ENCODE results near the gene TSPOAP1.

The TSPOAP1 gene

DNA sequence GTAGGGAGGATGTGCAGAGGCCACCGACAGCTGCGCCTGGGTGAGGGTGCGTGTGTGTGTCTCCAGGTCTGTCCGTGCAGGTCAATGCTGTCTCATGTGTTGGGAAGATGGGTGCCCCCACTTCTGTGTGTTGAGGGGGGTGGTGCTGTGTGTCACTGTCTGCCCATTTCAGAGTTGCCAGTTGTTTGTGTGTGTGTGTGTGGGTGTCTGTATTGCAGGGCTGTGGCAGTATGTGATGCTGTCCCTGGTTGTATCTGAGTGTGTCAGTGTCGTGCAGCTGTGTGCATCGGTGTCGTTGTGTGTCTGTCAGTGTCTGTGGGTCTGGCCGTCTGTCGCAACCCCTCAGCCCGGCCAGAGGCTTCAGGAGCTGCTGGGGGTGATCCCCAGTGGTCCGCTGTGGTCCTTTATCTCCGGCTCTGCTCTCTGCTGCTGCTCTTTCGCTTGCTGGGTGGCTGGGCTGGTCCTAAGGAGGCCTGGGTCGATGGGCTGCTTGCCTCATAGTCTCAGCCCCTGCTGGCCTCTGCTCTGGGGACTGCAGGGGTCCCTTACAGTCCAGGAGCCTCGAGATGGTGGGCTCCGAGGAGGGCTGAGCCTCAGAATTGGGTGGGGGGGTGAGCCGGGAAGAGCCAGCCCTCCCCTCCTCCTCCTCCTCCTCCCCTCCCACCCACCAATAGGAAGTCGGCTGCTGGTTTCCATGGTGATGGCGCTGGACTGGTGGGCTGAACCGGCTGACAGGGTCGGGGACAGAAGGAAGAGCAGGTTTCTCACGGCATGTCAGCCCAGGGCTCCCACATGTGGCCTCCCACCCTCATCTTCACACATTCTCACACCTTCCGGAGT is at the start of gene TSPOAP1:
Gene TSPOAP1, minus strand, starts transcription at position 601 of the 840 bp plus-strand sequence. CDS start 875 bp downstream, outside the sequence.
- peak; percentile 24 for DNase-seq

DNA sequence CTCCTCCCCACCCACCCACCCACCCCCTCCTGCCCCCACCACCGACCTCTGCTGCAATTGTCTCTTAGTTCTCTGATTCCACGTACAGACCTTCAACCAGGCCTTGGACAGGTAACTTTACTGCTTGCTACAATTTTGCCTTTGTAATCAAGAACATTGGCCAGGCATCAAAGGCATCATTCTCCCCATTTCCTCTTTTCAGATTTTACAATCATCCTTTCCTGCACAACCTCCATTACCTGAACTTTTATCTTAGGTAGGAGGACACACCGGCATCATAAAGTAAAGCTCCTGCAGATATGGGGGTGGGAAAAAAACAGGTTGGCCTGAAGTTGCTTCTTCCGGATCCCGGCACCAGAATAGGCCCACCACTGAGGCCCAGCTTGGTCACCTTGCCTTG is 49.1 kb upstream of the TSPOAP1 start:
- DNase-seq: no peak

- no peak for DNase-seq
Measured at GRCh38 chr17:58377093-58377601, 48.6 kb upstream of the TSPOAP1 start.

GRCh38 chr17:58376472-58377000 is 47.9 kb upstream of the TSPOAP1 start:
- DNase-seq: no peak

DNA sequence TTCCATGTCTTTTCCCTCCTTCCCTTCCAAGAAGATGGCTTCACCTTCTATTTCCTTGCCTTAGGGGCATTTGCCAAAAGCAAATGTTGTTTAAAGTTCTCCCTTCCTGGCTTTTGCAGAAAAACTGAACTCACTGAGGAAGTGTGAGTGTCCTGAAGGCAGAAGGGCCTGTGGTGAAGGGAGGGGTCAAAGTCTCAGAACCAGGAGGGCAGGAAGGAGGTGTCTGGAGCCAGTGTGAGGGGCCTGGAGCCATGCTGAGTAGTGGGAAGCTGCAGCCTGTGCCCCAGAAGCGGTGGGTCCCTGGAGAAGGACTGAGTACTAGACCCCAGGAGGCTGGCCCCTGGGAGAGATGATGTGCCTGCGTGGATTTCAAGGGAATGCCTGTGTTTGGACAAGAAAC is 47.2 kb upstream of the TSPOAP1 start:
- no peak for DNase-seq

DNA sequence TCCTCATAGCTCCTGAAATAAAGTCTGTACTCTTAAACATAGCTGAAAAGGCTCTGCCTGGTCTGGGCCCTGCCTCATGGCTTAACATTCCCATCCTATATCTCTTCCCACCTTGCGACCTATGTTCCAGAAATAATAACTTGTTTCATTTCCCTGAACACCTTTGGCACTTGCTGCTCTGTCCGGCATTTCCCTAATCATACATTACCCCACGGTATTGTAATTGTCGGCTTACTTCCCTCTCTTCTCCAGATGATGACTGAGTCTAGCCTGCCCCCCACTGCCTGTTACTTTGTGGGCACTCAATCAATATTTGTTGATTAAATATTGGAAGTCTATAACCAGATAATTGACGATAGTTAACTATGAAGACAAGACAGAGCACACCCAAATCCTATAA is 46.7 kb upstream of the TSPOAP1 start:
- no peak for DNase-seq

DNA sequence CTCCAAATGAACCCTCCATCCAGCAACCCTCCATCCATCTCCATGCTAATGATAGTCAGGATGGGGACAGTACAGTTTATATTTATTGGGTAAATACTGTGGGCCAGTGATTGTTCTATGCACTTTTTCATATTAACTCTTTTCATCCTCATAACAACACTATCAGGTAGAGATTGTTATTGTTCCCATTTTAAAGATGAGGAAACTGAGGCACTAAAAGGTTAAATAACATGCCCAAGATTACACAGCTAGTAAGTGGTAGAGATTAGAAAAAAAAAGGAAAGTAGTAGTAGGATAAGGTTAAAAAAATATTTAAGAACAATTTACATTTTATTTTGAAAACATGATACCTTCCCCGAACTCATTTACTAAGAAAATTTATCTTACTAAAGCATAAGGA is 45.3 kb upstream of the TSPOAP1 start:
- no peak for DNase-seq

DNA sequence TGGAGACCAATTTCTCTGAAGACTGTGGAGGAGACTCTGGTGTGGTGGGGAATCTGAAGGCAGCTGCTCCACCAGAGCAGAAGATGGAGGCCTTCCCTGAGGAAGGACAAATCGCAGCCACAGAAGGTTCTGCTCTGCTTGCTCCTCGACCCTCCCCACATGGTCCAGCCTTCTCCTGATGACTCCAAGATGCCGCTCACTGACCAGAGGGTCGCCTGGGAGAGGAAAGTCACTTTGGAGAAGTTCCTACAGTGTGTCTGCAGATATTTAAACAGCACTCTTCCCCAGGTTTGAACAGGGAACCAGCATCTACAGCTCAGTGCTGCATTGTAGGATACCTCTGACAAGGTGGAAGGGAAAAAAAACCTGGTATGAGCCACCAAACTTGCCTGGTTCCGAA is 44.4 kb upstream of the TSPOAP1 start:
- DNase-seq: no peak

- DNase-seq: no peak
Measured at GRCh38 chr17:58371300-58371950, 42.8 kb upstream of the TSPOAP1 start.

DNA sequence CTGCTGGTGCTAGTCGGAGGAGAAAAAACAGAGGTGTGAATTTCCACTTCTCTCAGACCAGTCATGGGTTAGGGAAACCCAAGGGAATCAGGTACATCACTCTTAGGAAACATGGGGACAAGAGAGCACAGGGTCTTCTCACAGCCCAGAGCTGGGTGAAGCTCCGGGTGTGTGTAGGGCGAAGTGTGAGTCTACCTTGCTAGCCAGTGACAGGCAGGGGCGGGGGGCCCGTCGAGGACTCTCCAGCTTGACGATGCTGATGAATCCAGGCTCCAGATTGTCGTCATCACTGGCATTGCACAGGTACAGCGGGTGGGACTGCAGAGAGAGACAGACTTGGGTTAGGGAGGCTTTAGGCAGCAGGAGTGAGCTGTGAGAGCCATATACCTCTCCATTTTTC is 42.1 kb upstream of the TSPOAP1 start:
- DNase-seq: no peak

GRCh38 chr17:58370309-58370708 is 41.7 kb upstream of the TSPOAP1 start:
- DNase-seq: no peak

DNA sequence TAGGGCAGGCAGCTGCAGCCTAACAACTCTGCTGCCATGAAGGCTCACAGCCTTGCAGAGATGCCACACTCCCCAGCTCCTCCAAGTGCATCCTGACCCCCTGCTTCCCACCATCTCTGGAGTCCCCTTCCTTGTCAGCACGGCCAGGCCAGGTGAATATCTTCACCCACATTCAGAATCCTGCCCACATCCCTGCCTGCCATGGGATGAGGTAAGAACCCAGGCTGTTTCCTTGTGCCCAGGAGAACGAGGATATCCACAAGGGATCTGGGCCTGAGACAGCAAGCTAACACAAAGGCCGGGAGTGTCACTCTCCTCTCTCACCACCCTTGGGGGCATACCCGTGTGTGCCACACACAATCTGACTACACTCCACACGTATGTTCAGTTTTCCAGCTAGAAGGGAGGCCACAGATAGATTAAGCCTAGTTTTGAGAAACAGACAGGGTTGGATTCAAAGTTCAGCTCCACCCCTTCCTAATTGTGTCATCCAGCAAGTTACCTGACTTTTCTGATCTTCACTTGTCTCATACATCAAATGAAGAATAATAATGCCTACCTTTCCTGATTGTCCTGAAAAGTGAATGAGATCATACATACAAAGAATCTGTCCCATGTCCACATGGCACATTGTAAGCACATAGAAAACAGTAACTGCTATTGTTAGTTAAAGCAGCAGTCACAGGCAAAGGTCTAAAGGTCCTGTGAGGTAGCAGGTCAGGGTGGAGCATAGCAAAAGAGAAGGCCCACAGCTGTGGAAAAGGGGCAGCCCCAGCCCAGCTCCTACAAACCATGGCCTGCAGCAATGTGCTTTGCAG is 40.8 kb upstream of the TSPOAP1 start:
- DNase-seq: no peak

DNA sequence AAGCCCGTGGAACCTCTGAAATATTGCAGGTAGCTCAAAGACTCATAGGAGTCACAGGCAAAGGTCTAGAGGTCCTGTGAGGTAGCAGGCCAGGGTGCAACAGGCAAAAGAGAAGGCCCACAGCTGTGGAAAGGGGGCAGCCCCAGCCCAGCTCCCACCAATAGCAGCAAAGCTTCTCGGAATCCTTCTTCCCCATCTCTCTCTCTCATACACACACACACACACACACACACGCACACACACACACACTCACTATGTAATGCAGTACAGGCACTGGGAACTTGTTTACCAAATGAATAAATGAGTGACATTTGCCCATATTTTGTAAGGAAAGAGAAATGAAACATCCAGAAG is 40.2 kb upstream of the TSPOAP1 start:
- DNase-seq: no peak

- DNase-seq: no peak
Measured at GRCh38 chr17:58367461-58367860, 38.9 kb upstream of the TSPOAP1 start.

DNA sequence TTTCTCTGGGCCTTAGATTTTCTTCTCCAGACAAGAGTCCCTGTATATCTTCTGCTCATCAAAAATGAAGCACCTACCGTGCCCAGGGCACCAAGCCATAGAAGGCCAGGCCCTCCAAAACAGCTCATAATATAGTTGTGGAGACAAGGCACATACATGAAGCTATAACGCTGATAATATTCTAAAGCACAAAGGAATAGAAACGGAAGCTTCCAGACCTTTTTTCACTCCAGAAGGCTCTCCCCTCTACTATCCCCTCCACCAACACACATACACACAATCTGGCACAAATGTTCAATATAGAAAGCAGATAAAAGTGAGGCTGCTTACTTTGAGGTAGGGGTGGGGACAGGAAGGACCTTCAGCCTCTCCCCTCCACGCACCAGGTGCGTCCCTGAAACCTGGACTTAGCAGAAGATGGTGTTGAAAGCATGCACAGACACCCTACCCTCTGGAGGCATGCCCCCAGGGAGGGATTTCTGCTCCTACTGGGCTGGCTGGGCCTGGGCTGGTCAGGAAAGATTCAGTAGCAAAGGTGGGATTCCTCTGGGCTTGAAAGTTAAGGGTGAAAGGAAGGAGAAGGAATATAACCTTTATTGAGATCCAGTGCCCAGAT is 37.5 kb upstream of the TSPOAP1 start:
- no peak for DNase-seq

- no peak for DNase-seq
Measured at GRCh38 chr17:58365185-58365979, 36.8 kb upstream of the TSPOAP1 start.

DNA sequence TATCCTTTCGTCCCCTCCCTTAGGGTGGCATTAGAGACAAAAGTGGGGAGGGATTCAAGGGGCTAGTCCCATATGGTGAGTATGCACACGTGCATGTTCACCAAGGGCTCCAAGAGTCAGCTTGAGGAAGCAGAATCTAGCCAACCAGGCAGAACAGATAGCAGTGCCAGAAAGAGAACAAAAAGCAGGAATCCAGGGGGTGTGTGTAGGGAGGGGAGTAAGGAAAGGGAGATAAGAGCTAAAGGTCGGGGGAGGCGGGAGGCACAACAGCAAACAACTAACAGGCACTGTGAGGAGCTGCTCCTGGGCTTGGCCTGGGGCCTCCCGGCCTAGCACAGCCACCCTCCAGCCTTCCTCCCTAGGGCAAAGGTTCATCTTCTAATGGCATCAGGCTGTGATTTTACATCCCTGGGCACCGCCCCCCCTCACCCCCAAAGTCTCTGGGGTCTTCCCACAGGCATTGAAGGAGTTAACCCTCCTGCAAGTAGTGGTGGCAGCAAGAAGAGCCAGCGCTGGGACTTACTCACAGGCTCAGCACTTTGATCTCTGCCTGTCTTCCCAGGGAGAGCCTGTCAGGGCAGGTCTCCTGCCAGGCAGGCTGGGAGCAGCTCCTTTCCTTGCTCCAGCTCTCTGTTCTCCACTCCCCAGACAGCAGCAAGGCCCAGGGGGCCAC is 35.8 kb upstream of the TSPOAP1 start:
- DNase-seq: no peak

GRCh38 chr17:58363457-58364185 is 35.0 kb upstream of the TSPOAP1 start:
- no peak for DNase-seq

DNA sequence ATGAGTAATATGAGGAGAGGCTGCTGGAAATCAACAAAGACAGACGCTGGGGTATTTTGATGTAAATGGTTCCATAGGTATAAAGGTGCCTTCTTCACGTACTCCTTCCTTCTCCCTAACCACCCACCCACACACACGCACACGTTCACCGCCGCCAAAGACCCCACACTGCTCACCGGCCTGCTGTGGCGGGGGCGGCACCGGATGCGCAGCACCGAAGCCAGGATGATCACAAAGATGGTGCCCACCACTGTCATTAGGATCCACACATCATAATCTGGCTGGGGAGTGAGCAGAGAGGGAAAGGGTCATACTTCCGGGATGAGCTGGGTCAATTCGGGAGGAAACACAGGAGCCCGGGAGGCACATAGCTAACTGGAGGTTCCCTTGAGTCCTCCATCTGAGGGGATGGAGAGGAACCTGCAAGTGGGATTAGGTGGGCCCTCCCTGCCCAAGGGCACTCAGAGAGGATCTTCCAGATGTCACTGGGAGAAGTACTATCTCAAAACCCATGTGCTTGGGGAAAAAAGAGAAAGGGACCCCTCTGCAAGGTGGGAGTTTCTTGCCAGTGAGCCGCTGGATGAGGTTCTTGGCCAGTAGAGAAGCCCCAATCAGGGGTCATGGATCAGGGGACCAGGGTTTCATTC is 33.9 kb upstream of the TSPOAP1 start:
- DNase-seq: no peak
